Breast epithelium (tissue), 4 donors: Measurements from ENCODE around the gene SLC26A11. TPM values are rescaled to one million over a fixed set of nuclear protein-coding genes. Genes with fewer than 3 reads are reported as not detected.

Experiments used
- DNase-seq, 2 donors: peaks; one replicate each; pipeline ENCODE4 v3.0.0-alpha.2; 2019; ENCODE audit warnings: low spot score in 2 of 2
- H3K27ac ChIP-seq, 2 donors: fragments of 200-600 bp; sonication (generic) in 1 of 2; one replicate each; pipeline ENCODE4 v1.5.1; 2016 to 2019; ENCODE audit warnings: mild to moderate bottlenecking in 1 of 2
- H3K27me3 ChIP-seq, 2 donors: fragments of 200-600 bp; sonication (generic) in 1 of 2; one replicate each; pipeline versions ENCODE4 v1.5.1 to v1.6.0; 2017 to 2019; ENCODE audit warnings: control low read depth in 1 of 2, mild to moderate bottlenecking in 1 of 2
- H3K36me3 ChIP-seq: fragments of 200-600 bp; one replicate; pipeline ENCODE4 v1.5.1; 2019
- H3K4me1 ChIP-seq, 2 donors: fragments of 200-600 bp; sonication (generic); one replicate each; pipeline ENCODE4 v1.5.1; 2016 to 2019; ENCODE audit warnings: control low read depth in 1 of 2
- H3K4me3 ChIP-seq, 3 donors: fragments of 200-600 bp; sonication (generic); 1 replicate in 2 of 3; 2 replicates in 1 of 3; pipeline ENCODE4 v1.5.1; 2016 to 2019; ENCODE audit warnings: mild to moderate bottlenecking in 3 of 3, moderate library complexity in 2 of 3
- H3K9me3 ChIP-seq, 2 donors: fragments of 200-600 bp; sonication (generic) in 1 of 2; one replicate each; pipeline ENCODE4 v1.5.1; 2016 to 2019; ENCODE audit warnings: control low read depth in 1 of 2
- CTCF ChIP-seq, 3 donors: fragments of 450-650 bp; IDR thresholded peaks; one replicate each; pipeline ENCODE4 v1.5.1; 2016 to 2017; ENCODE audit warnings: antibody characterized with exemption in 3 of 3, mild to moderate bottlenecking in 3 of 3, moderate library complexity in 3 of 3
- POLR2A ChIP-seq: fragments of 450-650 bp; IDR thresholded peaks from one replicate; pipeline ENCODE4 v1.6.1; 2016; ENCODE audit warnings: antibody characterized with exemption, mild to moderate bottlenecking, moderate library complexity
- POLR2AphosphoS5 ChIP-seq, 3 donors: sonication (generic); formaldehyde crosslinking; IDR thresholded peaks; one replicate each; pipeline ENCODE4 v1.6.1; 2017; ENCODE audit warnings: antibody characterized with exemption in 3 of 3
- intact Hi-C: fragments of 100-400 bp; cut with DNase I; formaldehyde crosslinking; loops from one replicate; pipeline ENCODE4 v1.15.1; 2023; ENCODE audit warnings: low total_unique reads
- total RNA-seq, 3 donors: library from RNA; depleted of rRNA; stranded (reverse); fragments of >200 nt; gene quantifications; one replicate each; pipeline ENCODE4 v1.1.0, GENCODE V29; 2016

SLC26A11 gene
- total RNA-seq, 3 donors from 2014 or later: 12.0 to 20.6 (median 19.0) TPM

- Histone ChIP-seq H3K4me3 (no peak overlapping the region), H3K9me3 (no peaks in the 10 kb centered on the region), H3K27me3 (no peaks in the 10 kb centered on the region), H3K27ac (no peak overlapping the region), H3K4me1 (no peaks in the 10 kb centered on the region), H3K36me3 (no peaks in the 10 kb centered on the region)
- TF ChIP-seq CTCF (IDR thresholded peaks at IDR 0.05): no peak
- no peak for TF ChIP-seq POLR2A
- TF ChIP-seq POLR2AphosphoS5 (IDR thresholded peaks at IDR 0.05): no peak
- no peak for DNase-seq
- intact Hi-C loops: no loop called here
These were observed 4.5 kb downstream of the SLC26A11 start for GRCh38 chr17:80224683-80225082.

- intact Hi-C loops: no loop called here
- H3K4me1 ChIP-seq: no peaks in the 10 kb centered on the region
- TF ChIP-seq CTCF (IDR thresholded peaks at IDR 0.05) (no peak), POLR2AphosphoS5 (IDR thresholded peaks at IDR 0.05) (no peak), POLR2A (no peak)
These were observed 5.0 kb downstream of the SLC26A11 start for GRCh38 chr17:80225230-80225629.

GRCh38 chr17:80227156-80227555 lies 6.9 kb downstream of the SLC26A11 start:
- intact Hi-C loops: no loop called here
- H3K4me3 ChIP-seq: no peak overlapping the region
- H3K4me1 ChIP-seq: no peaks in the 10 kb centered on the region
- DNase-seq: no peak
- H3K27me3 ChIP-seq: no peaks in the 10 kb centered on the region
- TF ChIP-seq POLR2AphosphoS5 (IDR thresholded peaks at IDR 0.05) (no peak), POLR2A (no peak), CTCF (IDR thresholded peaks at IDR 0.05) (no peak)
- H3K9me3 ChIP-seq: peaks cover under 1 to 8% of the 10 kb centered on the region in 2 donors
- no peak overlapping the region for H3K27ac ChIP-seq
- no peaks in the 10 kb centered on the region for H3K36me3 ChIP-seq

More at GRCh38 chr17:80225230-80225629, 5.0 kb downstream of the SLC26A11 start:
- Histone ChIP-seq H3K9me3 (no peaks in the 10 kb centered on the region), H3K27me3 (no peaks in the 10 kb centered on the region), H3K4me3 (no peak overlapping the region), H3K36me3 (no peaks in the 10 kb centered on the region), H3K27ac (no peak overlapping the region)
- no peak for DNase-seq

- H3K36me3 ChIP-seq: no peaks in the 10 kb centered on the region
- no peaks in the 10 kb centered on the region for H3K4me1 ChIP-seq
- TF ChIP-seq CTCF (IDR thresholded peaks at IDR 0.05): no peak
- TF ChIP-seq POLR2A: no peak
- no peak for TF ChIP-seq POLR2AphosphoS5 (IDR thresholded peaks at IDR 0.05)
These were observed 7.4 kb downstream of the SLC26A11 start for GRCh38 chr17:80227666-80228065.

GRCh38 chr17:80228477-80228876 lies 8.2 kb downstream of the SLC26A11 start:
- H3K27me3 ChIP-seq: no peaks in the 10 kb centered on the region
- no peaks in the 10 kb centered on the region for H3K36me3 ChIP-seq
- TF ChIP-seq POLR2A (no peak), POLR2AphosphoS5 (IDR thresholded peaks at IDR 0.05) (no peak), CTCF (IDR thresholded peaks at IDR 0.05) (no peak)
- no peak overlapping the region for H3K27ac ChIP-seq
- intact Hi-C loops: no loop called here
- peaks cover 10 to 21% of the 10 kb centered on the region in 2 donors for H3K9me3 ChIP-seq
- no peaks in the 10 kb centered on the region for H3K4me1 ChIP-seq
- H3K4me3 ChIP-seq: no peak overlapping the region
- DNase-seq: no peak

More at GRCh38 chr17:80227666-80228065, 7.4 kb downstream of the SLC26A11 start:
- DNase-seq: no peak
- Histone ChIP-seq H3K9me3 (peaks cover 3 to 13% of the 10 kb centered on the region in 2 donors), H3K27me3 (no peaks in the 10 kb centered on the region), H3K4me3 (no peak overlapping the region), H3K27ac (no peak overlapping the region)
- intact Hi-C loops: no loop called here
